GM19035 (cell line): ENCODE data around the gene LMCD1.

ENCODE experiments used
- ATAC-seq: cut with Tn5 transposase; IDR thresholded peaks from one replicate; pipeline ENCODE4 v1.9.1; 2021; ENCODE audit not compliant: unreplicated experiment

Gene LMCD1

DNA sequence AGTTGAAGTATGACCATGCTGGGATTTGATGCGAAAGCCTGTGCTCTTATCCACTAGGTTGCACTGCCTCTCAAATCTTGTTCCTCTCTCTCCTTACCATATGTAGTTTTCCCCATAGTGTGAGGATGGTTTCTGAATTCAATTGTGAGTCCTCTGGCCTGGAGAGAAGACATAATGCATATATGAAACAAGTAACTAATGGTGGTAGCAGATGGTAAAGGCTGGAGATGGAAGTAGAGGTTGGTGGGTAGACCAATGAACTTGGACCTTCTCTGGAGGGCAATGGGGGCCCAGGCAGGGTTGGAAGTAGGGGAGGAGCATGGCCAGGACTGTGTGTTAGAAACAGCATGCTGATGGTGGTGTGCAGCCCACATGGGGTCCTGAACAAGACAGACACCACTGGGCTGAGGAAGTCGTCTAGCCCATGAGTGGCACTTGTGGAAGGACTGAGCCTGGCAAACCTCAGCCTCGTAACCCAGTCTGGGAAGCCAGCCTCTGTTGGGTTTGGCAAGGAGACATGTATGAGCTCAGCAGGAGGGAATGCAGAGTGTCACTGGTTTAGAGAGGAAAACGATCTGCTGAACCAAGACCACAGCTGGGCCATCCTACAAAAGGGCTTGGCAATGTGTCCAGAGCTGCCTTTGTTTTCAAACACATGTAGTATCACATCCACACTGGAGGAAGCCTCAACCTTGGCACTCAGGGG lies 18.5 kb upstream of the LMCD1 start:
- ATAC-seq, result no peak

DNA sequence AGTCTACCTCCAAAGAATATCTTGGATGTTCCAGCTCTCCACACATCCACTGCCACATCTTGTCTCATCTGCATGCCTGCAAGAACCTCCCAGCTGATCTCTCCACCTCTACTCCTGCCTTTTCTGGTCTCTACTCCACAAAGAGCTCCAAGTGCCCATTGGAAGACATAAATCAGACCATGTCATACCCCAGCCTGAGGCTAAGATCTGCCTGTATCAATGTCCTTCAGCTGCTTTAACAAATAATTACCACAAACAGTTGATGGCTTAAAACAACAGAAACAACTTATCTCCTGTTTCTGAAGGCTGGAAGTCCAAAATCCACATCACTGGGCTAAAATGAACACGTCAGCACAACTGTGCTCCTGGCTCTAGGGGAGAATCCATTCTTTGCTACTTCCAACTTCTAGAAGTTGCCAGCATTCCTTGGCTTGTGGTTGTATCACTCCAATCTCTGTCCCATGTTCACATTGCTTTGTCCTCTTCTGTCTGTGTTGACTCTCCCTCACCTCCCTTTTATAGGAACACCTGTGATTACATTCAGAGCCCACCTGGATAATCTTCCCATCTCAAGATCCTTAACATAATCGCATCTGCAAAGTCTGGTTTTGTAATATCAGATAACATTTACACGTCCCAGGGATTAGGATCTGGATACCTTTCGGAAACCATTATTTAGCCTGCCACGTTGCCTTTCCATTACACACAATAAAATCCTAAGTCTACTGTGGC lies 17.0 kb upstream of the LMCD1 start:
- ATAC-seq, result no peak

DNA sequence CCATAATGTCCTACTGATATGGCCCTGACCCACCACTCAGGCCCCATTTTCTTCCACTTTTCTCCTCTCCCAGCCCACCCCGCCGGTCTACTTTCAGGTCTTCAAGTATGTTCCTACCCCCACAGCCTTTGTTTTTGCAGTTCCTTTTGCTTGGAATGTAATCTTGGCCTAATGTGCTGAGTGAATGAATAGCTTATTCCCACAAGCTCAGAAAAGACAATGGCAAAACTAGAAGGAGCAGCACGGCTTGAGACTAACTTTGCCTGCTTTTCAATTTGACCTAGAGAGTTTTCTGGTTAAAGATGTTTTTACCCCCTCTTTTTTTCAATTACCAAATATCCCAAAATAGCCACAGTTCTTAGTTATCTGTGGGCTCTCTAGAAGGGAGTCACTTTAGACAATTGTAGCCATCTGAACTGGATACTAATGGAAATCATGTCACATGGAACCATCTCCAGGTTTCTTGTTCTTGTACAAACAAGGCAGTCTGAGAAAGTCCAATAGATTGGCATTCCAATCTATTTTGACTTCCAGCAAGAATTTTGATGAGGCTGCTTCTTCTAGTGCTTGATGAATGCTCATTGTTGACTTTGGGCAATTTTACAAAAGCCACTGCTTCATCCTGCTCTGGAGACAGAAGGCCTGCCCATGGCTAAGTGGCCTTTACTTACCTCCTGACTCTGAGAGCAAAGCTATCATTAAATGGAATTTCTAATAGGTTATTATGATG lies 16.3 kb upstream of the LMCD1 start:
- no peak for ATAC-seq

DNA sequence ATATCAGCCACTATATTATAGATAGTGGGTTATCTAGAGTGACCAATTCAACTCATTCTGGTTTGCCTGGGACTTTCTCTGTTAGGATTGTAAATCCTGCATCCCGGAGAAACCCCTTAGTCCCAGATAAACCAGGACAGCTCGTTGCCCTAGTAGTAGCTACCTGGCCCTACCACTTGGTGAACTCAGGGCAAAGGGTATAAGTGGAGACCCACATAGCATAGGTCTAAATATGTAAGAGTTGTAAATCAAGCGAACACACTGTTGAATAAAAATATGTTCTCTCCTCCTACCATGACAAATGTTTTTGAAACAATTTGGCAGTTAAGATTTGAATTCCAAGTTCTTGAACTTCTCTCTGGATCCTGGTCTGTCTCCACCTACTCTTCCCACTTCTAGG lies 15.7 kb upstream of the LMCD1 start:
- no peak for ATAC-seq

DNA sequence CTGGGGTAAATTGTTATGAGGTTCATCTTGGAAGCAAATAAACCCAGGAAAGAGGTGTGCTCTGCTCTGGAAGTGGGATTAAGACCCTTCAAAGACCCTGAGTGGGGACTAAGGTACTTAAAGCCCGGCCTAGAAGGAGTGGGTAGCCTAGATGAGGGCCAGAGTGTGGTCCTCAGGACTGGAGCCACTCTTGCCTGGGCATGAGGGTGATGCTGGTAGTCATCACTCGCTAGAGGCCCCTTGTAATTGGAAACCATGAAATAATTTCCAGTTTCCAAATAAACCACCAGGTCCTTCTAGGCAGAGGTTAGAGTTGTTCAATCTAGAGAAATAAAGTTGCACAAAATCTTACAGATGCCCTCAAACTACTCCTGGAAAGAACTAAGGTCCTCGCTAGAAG lies 15.2 kb upstream of the LMCD1 start:
- ATAC-seq, result no peak

DNA sequence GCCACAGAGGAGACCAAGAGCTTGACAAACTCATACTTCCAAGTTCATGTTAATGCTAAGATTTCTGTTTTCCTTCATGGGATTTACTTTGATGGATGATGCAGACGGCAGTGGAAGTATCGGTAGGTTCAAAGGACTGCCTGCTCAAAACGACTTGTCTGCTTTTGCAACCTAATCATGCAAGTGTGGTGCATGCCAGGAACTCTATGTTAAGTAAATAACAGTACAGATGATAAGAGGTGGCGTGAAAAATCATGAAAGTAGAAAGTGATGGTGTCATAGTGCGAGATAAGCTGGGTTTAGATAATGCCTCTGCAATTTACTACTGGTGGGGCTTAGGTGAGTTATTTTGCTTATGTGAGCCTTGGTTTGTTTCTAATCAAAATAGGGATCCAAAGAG lies 14.7 kb upstream of the LMCD1 start:
- no peak for ATAC-seq

DNA sequence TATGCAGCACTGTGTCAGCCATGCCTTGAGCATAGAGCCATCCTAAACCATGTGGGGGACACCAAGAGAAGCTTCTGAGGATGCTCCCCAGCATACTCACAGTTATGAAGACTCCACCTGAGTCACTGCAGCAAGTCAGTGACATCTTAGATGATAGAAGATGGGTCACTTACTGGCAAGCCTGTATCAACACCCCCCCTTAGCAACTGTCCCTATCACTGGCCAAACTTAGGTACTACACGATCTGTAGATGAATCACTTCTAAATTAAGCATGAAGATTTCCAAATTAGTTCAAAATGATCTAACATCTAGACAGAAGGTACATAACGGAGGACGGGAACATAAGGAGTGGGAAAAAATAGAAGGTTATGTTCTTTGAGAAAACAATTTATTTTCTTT lies 13.2 kb upstream of the LMCD1 start:
- ATAC-seq, result no peak

DNA sequence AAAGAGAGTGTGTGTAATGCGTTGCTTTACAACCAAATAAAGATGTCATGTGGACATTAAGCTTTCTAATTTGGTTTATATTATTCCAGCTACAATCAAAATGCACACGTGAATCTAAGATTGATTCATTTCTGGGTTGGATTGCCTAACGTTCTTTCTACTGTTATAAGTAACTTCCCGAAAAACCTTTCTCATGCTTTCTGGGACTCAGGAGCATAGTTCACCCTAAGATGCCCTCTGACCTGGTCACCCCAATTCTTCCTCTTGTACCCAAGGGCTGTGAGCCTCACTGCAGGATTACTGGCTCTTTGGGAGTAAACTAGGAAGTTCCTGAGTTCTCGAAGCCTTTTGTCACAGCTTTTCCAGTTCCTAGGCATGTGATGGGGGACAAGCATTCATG lies 12.7 kb upstream of the LMCD1 start:
- no peak for ATAC-seq

DNA sequence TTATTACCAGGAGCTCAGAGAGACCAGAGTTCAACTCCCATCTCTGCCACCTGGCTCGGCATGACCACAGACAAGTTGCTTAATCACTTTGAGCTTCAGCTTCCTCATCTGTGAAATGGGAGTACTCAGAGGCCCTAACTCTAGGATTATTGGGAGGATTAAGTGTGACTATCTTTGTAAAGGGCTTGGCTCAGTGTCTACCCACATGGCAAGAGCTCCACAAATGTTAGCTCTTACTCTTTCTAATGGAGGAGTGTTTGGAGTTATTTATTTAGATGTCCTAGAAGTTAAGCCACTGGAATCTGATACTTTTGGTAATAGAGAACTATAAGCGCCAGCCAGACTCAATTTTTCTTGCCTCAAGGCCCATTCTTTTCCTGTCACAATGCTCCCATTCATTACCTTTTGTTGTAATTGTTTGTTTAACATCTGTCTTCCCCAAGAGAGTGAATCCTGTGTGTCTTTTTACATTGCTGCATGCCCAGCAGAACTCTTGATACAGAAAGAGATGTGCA lies 12.3 kb upstream of the LMCD1 start:
- no peak for ATAC-seq

DNA sequence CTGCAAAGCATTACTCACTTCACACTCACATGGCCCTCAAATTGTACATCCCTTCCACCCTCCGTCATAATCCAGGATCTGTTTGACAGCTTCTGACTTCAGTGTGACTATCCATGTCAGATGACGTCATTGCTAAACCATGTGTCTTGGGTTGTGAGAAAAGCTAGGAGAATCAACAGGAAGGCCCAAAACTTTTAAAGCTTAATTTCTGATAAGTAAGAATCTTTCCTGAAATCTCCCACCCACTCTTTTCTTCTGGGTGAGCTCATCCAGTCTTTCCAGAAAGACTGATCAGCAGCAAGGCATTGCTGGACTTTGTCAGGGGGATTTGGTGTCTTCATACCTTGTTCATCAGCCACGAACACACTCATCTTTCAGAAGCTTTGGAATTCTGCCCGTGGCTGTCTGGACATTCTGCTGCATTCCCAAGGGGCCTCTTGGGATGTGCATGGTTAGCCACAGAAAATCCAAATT lies 11.5 kb upstream of the LMCD1 start:
- ATAC-seq, result no peak

DNA sequence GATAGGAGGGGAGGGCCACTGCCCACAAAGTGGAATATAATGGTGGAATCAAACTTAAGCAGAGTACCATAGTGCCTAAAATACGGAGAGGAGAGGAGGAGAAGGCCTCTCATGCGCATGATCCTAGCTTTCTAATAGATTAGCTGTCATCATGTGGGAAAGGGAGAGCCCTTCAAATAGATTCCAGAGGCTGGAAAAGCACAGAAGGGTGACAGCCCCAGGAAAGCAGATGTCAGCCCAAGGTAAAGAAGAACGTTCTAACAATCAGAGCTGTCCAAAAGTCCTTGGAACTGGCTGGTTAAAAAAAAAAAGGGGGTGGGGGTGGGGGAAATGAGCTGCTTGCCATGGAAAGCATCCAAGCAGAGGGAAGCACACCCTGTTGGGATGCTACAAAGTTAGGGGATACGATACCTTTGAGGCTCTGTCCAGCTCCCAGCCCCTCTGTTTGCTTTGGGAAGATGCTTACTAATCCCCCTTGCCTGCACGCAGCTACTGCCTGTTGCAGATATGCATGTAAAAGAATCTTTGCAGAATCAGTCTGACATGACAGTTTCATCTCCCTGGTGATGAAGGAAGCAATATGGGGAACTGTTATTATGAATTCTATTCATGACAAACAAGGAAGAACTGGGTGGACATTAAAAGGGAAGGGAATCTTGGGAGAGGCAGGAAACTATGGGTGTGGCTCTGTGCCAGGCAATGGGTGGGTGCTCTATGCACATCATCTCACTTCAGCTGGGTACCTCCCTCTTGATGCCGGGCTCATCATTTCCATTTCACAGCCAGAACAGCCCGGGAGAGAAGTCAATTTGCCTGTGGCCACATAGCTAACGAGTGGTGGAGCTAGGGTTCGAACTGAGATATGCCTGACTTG lies 10.1 kb upstream of the LMCD1 start:
- ATAC-seq, result no peak

DNA sequence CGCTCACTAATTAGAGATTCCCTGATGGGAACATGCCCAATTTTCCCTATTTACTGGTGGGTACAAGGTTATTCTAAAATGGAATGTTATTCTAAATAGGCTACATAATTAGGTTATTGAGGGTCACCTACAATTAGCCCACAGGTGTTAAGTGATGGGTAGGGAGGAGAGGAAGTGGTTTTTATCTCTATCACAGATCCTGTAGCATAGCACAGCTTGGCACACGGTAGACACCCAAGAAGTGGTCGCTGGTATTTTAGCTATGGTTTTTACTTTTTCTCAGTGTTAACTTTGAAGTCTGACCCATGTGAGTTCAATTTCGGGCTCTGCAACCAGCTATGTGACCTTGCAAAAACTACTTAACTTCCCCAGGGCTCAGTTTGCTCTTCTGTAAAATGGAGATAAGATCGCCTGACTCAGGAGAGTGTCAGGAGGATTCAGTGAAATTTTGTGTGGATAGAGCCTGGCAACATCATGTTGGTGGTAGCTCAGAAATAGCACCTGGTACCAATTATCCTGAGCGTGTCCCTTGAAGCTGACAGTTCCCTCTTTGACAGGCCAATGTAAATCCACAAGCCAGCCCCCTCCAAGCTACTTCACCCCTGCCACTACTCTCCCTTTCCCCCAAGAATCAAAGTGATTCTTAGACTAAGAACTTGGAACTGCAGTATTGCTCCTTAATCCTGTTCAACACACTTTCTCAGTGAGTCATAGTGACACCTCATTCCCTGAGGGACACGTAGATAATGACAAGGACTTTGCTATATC lies 8.7 kb upstream of the LMCD1 start:
- ATAC-seq, result no peak

DNA sequence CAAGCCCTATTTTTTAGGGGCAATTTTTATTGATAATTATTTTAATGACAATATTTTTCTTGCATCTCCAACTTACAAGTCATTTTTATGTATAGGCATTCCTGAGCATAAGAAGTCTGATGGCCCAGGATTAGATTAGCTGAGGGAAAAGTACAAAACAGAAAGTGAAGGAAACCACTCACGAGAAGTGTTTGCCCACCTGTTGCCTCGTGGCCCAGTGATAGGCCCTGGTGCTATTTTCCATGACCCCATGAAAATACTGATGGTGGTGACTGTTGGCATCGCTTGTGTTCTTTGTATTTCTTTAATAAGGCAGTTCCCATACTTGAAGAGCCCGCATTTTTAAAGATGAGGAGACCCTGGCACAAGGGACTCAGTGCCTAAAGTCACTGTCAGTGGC lies 7.9 kb upstream of the LMCD1 start:
- ATAC-seq, result no peak

DNA sequence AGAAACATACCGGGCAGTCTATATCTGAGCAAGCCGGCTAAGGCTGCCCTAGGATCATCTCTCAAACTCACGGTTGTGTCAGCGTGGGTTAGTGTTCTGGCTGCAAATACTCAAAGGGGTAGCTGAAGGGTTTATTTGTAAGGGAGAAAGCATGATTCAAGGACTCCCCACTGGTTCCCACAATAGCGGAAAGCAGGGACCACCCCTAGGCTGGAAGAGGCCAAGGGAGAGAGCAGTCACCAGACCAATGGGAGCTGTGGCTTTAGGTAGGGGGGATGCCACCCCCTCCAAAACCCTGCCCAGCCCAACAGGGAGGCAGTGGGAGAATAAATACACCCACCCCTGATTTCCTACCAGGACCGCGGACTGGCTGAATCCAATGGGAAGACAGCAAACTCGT lies 7.3 kb upstream of the LMCD1 start:
- no peak for ATAC-seq

DNA sequence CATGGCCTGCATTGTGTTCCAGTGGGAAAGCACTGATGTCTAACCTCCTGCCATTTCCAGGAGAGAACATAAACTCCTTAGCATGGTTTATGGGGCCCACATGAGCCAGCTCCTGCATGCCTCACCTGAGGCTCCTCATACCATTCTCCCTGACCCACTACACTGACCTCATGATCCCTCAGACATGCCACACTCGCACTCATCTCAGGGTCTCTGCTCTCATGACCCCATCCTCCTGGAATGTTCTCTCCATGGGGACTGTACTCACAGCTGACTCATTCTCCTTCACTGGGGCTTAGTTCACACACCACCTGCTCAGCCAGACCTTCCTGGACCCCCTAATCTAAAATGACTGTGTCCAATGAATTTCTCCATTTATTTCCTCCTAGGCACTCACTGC lies 4.0 kb upstream of the LMCD1 start:
- ATAC-seq, result no peak

DNA sequence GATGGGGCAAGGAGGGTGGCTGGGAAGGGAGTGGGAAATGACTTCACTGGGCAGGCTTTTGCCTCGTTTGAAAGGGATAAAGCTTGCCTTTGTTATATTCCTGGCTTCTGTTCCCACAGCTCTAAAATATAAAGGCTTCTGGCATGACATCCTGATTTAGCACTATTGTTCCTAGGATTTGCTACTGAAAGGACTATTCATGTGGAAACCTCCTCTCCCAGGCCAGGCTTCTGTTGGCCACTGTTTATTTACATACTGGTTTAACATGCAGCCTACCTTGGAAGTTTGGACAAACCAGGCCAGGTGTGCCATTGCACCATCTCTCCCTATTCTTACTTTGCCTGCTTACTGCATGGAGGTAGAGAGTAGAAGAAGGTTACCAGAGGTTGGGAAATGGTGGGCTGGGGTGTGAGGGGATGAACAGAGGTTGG lies 2.4 kb upstream of the LMCD1 start:
- no peak for ATAC-seq

DNA sequence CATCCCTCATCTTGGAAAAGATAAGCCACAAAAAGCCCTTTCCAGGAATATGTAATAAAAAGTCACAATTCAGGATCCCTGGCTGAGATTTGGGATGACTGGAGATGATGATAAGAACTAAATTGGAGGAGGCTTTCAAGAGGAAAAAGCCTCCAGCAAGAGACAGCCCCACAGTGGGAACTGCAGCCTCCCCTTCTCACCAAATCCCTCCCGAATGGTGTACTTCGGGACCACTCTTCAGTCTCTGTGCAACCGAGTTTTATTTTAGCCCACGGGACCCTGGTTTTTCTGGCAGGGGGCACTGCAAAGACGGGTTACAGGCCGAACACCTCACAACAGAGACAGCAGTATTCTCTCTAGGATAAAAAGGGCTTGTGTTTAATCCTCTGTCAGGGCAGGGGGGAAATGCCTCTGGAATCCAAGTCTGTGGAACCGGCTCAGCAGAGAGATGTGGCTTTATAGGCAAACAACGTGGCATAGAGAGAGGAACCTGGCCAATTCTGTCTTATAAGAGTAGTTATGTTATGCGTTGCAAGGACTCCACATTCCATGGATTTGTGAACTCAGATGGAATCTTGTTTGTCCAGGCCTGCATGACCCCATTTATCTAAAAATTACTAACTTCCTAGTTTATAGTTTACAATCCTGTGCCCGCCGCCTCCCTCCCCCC lies 1.2 kb upstream of the LMCD1 start:
- ATAC-seq, result no peak

DNA sequence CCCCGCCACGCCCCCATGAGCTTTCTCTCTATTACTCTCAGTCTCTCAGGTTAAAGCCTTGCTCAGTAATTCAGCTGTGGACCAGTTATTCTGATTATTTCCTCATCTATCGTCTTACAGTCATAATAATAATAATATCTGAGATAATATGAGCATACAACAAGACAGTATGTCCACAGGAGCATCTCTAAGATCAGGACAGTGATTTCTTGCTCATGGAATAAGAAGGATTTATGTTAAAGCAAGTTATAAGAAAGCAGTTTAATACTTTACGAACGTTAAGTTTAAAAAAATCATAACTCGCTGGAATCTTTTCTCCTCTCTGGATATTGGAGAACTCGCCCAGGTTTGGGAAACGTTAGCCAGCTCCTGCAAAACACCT lies 643 bp upstream of the LMCD1 start:
- no peak for ATAC-seq

DNA sequence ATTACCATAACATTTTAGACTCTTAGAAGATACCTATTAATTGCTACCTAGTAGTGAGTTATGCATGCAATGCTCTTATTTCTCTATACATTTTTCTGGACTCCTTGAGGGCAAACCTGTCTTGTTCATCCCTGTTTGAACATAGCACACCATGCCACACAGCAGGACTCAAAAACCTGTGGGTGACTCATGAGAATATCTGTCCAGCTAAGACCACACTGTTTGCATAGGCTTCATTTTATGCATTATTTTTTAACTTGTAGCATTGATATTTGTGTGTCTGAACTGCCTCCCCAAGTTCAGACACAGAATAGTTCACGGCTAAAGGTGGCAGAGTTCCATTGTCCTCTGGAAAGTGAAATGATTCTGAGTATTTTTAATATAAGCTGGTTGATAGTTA lies 1.8 kb downstream of the LMCD1 start:
- ATAC-seq, result no peak
